Measurements from ENCODE around the gene MRS2. TPM values are rescaled to one million over a fixed set of nuclear protein-coding genes. Genes with fewer than 3 reads are reported as not detected.

MRS2 gene
- total RNA-seq, 4 donors from 2014 or later = 17.2 to 63.2 (median 44.2) TPM

DNA sequence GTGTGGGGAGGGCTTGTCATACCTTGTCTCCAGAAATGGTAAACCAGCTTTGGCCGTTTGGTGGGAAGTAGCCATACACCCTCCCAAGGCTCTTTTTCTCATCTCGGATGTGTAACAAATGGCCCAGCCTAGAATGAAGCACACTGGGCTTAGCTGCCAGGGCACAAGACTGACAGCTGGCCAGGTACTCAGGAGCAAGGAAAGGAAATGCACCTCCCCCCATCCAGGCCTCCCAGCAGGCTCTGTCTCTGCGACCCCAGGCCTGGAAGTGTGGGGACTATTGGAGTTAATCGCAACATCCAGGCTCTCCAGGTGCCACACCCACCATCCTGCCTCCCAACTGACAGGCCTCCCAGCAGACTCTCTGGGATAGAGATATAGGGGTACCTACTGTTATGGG, 43.0 kb downstream of the MRS2 start:
- Histone ChIP-seq H3K27ac (no peak overlapping the region), H3K4me3 (no peak overlapping the region), H3K36me3 (no peaks in the 10 kb centered on the region), H3K4me1 (peaks cover 0 to 4% of the 10 kb centered on the region in 2 donors), H3K27me3 (no peaks in the 10 kb centered on the region), H3K9me3 (no peaks in the 10 kb centered on the region)
- in situ Hi-C loops (cut with MboI; ENCODE audit: low sequenced_read_pairs in 4 of 4) = no loop called here
- ATAC-seq = no peak
- DNase-seq = no peak
- intact Hi-C loops (cut with DNase I; ENCODE audit: low total_unique reads) = no loop called here
- TF ChIP-seq, protein P1, sequence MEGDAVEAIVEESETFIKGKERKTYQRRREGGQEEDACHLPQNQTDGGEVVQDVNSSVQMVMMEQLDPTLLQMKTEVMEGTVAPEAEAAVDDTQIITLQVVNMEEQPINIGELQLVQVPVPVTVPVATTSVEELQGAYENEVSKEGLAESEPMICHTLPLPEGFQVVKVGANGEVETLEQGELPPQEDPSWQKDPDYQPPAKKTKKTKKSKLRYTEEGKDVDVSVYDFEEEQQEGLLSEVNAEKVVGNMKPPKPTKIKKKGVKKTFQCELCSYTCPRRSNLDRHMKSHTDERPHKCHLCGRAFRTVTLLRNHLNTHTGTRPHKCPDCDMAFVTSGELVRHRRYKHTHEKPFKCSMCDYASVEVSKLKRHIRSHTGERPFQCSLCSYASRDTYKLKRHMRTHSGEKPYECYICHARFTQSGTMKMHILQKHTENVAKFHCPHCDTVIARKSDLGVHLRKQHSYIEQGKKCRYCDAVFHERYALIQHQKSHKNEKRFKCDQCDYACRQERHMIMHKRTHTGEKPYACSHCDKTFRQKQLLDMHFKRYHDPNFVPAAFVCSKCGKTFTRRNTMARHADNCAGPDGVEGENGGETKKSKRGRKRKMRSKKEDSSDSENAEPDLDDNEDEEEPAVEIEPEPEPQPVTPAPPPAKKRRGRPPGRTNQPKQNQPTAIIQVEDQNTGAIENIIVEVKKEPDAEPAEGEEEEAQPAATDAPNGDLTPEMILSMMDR (IDR thresholded peaks at IDR 0.05 in 4 of 5, conservative IDR thresholded peaks at IDR 0.05 in 1 of 5) = no peak
- TF ChIP-seq POLR2A (IDR thresholded peaks at IDR 0.05) = no peak

DNA sequence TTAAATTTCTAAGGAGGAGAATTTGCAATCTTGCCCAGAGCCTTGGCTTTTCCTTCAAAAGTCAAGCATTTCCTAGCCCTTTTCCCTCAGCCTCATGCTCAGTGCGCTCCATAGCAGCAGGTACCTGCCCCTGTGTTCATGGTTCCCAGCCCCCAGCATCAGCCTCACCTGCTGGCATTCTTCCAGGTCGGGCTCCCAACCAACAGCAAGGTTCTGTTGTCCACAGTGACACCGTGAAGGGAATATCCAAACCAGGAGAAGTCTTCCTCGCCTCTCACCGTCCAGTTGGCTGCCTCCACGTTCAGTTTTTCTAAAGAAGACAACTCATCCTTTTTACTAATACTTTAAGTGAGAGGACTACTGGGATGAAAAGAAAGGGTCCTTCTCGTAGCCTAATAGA, 43.9 kb downstream of the MRS2 start:
- no peak for TF ChIP-seq POLR2A (IDR thresholded peaks at IDR 0.05)
- TF ChIP-seq, protein P1 (IDR thresholded peaks at IDR 0.05 in 4 of 5, conservative IDR thresholded peaks at IDR 0.05 in 1 of 5) = no peak
- H3K27ac ChIP-seq = no peak overlapping the region

DNA sequence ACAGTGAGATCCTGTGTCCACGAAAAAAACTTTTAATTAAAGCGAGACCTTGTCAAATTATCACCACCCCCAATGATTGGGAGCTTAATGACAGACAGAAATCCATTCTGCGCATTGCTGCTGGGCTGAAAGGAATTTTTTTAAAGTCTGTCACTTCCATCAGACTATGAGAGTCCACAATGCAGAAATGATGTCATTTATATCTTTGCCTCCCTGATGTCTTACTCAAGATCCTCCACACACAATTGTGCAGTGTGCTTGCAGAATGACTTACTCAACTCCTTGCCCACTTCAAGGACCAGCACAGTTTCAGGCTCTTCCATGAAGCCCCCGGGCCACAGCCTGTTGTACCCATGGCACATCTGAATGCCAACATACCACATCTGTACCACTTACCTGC, 45.7 kb downstream of the MRS2 start:
- no peaks in the 10 kb centered on the region for H3K27me3 ChIP-seq
- H3K4me1 ChIP-seq = no peaks in the 10 kb centered on the region
- ATAC-seq (no peak), DNase-seq (no peak)
- in situ Hi-C loops (cut with MboI; ENCODE audit: low sequenced_read_pairs in 4 of 4) = no loop called here
- no peak overlapping the region for H3K4me3 ChIP-seq
- no peaks in the 10 kb centered on the region for H3K9me3 ChIP-seq
- intact Hi-C loops (cut with DNase I; ENCODE audit: low total_unique reads) = no loop called here
- no peaks in the 10 kb centered on the region for H3K36me3 ChIP-seq
- TF ChIP-seq POLR2A (IDR thresholded peaks at IDR 0.05) = no peak
- TF ChIP-seq, protein P1 (IDR thresholded peaks at IDR 0.05 in 4 of 5, conservative IDR thresholded peaks at IDR 0.05 in 1 of 5) = no peak
- H3K27ac ChIP-seq = no peak overlapping the region

More for the DNA sequence above, 43.9 kb downstream of the MRS2 start:
- H3K27me3 ChIP-seq = no peaks in the 10 kb centered on the region
- DNase-seq (no peak), ATAC-seq (no peak)
- no peak overlapping the region for H3K4me3 ChIP-seq
- in situ Hi-C loops (cut with MboI; ENCODE audit: low sequenced_read_pairs in 4 of 4) (no loop called here), intact Hi-C loops (cut with DNase I; ENCODE audit: low total_unique reads) (no loop called here)
- H3K36me3 ChIP-seq = no peaks in the 10 kb centered on the region
- no peaks in the 10 kb centered on the region for H3K9me3 ChIP-seq
- H3K4me1 ChIP-seq = peaks cover 0 to under 1% of the 10 kb centered on the region in 2 donors

DNA sequence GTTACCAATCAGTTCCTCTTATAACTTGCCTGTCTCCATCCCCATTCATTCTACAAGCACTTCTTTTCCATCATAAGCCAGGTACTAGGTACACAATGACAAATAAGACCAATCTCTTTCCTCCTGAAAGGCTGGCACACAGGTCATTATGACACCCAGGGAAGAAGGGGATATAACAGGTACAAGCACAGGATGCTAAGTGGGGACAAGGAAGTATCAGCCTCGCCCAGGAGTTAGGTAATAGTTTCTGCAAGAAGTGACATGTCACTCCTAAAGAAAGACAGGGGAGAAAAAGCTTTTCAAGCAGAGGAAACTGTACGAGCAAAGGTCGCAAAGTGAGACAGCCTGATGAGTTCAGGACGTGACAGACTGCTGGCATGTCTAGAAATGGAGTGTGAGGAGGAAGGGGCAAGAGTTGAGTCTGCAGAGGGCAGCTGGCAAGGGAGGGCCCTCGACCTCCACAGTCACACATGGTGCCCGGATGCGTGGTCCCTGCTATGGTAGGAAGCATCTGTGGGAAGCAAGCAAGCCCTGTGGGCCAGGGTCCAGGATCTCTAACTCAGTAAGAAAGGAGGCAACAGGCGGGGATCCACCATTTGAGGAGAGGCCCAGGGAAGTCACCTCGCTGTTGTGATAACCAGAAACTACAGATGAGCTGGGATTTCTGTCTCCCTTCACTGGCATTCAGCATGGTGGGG, 46.2 kb downstream of the MRS2 start:
- H3K4me3 ChIP-seq = no peak overlapping the region
- intact Hi-C loops (cut with DNase I; ENCODE audit: low total_unique reads) = no loop called here
- H3K27me3 ChIP-seq = no peaks in the 10 kb centered on the region
- in situ Hi-C loops (cut with MboI; ENCODE audit: low sequenced_read_pairs in 4 of 4) = no loop called here
- H3K27ac ChIP-seq = no peak overlapping the region
- DNase-seq (no peak), ATAC-seq (no peak)
- H3K36me3 ChIP-seq = no peaks in the 10 kb centered on the region
- no peaks in the 10 kb centered on the region for H3K9me3 ChIP-seq
- no peaks in the 10 kb centered on the region for H3K4me1 ChIP-seq
- TF ChIP-seq POLR2A (IDR thresholded peaks at IDR 0.05) = no peak
- TF ChIP-seq, protein P1 (IDR thresholded peaks at IDR 0.05 in 4 of 5, conservative IDR thresholded peaks at IDR 0.05 in 1 of 5) = no peak

Measured in gastrocnemius medialis (tissue), 4 donors.